DND-41 (cell line): Measurements from ENCODE around the gene KLHDC7A.

Experiments
- ATAC-seq: fragments of 200-7000 bp; cut with Tn5 transposase; 3 replicates; pipeline ENCODE4 v1.9.1; 2021; ENCODE audit warnings: low read depth; ENCODE audit not compliant: insufficient read depth
- DNase-seq: peaks from one replicate; pipeline ENCODE4 v3.0.0-alpha.2; 2020
- H2AFZ ChIP-seq: 2 replicates; pipeline ENCODE4 v1.6.0; 2012; ENCODE audit warnings: low read depth, low read length
- H3K27ac ChIP-seq: 2 replicates; pipeline ENCODE4 v1.5.1; 2012; ENCODE audit warnings: low read length, inconsistent platforms
- H3K27me3 ChIP-seq: fragments of 200-600 bp; sonication (generic); 2 replicates; pipeline ENCODE4 v1.6.0; 2012; ENCODE audit warnings: low read length, mild to moderate bottlenecking, inconsistent platforms; ENCODE audit not compliant: insufficient read depth, poor library complexity
- H3K36me3 ChIP-seq: 2 replicates; pipeline ENCODE4 v1.5.1; 2012; ENCODE audit warnings: low read length, inconsistent platforms; ENCODE audit not compliant: insufficient read depth
- H3K4me1 ChIP-seq: 2 replicates; pipeline ENCODE4 v1.5.1; 2012; ENCODE audit warnings: mild to moderate bottlenecking, low read length; ENCODE audit not compliant: insufficient read depth
- H3K4me2 ChIP-seq: 2 replicates; pipeline ENCODE4 v1.6.0; 2012; ENCODE audit warnings: mild to moderate bottlenecking, moderate library complexity, low read length, inconsistent platforms; ENCODE audit not compliant: insufficient read depth
- H3K4me3 ChIP-seq, 2 experiments: fragments of 200-600 bp in 1 of 2; shearing (Covaris generic) in 1 of 2; 2 replicates each; pipeline ENCODE4 v1.5.1; 2012 to 2016; ENCODE audit warnings: inconsistent platforms in 2 of 2, low read length in 2 of 2, mild to moderate bottlenecking in 2 of 2, low read depth in 1 of 2, moderate library complexity in 1 of 2
- H3K79me2 ChIP-seq: 2 replicates; pipeline ENCODE4 v1.6.0; 2012; ENCODE audit warnings: low read length, inconsistent platforms; ENCODE audit not compliant: insufficient read depth
- H3K9ac ChIP-seq: 2 replicates; pipeline ENCODE4 v1.6.0; 2012; ENCODE audit warnings: low read depth, mild to moderate bottlenecking, inconsistent platforms, low read length, moderate library complexity
- H3K9me3 ChIP-seq: 2 replicates; pipeline ENCODE4 v1.5.1; 2012; ENCODE audit warnings: low read length, moderate library complexity, mild to moderate bottlenecking, inconsistent platforms; ENCODE audit not compliant: insufficient read depth, severe bottlenecking
- H4K20me1 ChIP-seq: 2 replicates; pipeline ENCODE4 v1.6.0; 2012; ENCODE audit warnings: low read length; ENCODE audit not compliant: insufficient read depth
- EZH2 ChIP-seq: IDR thresholded peaks from 3 replicates; pipeline ENCODE4 v1.6.1; 2012; ENCODE audit warnings: borderline replicate concordance, low read depth, mild to moderate bottlenecking, moderate library complexity, low read length, inconsistent platforms; ENCODE audit not compliant: severe bottlenecking
- TF ChIP-seq, protein P1 (sequence below): IDR thresholded peaks from 2 replicates; pipeline ENCODE4 v1.5.1; 2012; ENCODE audit warnings: borderline replicate concordance, low read length, moderate library complexity, mild to moderate bottlenecking; ENCODE audit not compliant: poor library complexity, severe bottlenecking; ENCODE audit errors: extremely low read depth

Gene KLHDC7A

DNA sequence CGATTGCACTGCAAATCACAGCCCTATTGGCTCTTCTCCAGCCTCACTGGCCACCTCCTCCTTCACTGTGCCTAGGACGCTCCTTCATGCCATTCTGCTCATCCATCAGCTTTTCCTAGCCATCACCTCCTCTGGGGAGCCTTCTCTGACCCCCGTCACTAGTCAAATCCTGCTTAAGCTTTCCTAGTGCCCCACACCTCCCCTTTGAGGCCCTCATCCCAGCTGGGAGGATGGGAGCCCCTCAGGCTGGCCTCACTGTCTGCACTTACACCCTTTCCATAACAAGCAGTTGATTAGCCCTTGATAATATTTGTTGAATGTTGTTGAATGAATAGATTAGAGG is 50.7 kb downstream of the KLHDC7A start:
- H3K4me2 ChIP-seq: no peak overlapping the region
- H3K36me3 ChIP-seq: no peaks in the 10 kb centered on the region
- no peak for DNase-seq
- H3K27ac ChIP-seq: no peak overlapping the region
- no peak for TF ChIP-seq EZH2
- TF ChIP-seq, protein P1, sequence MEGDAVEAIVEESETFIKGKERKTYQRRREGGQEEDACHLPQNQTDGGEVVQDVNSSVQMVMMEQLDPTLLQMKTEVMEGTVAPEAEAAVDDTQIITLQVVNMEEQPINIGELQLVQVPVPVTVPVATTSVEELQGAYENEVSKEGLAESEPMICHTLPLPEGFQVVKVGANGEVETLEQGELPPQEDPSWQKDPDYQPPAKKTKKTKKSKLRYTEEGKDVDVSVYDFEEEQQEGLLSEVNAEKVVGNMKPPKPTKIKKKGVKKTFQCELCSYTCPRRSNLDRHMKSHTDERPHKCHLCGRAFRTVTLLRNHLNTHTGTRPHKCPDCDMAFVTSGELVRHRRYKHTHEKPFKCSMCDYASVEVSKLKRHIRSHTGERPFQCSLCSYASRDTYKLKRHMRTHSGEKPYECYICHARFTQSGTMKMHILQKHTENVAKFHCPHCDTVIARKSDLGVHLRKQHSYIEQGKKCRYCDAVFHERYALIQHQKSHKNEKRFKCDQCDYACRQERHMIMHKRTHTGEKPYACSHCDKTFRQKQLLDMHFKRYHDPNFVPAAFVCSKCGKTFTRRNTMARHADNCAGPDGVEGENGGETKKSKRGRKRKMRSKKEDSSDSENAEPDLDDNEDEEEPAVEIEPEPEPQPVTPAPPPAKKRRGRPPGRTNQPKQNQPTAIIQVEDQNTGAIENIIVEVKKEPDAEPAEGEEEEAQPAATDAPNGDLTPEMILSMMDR: no peak
- ATAC-seq: no peak
- no peak overlapping the region for H3K4me3 ChIP-seq
- H3K79me2 ChIP-seq: no peaks in the 10 kb centered on the region
- peaks cover 16% of the 10 kb centered on the region for H3K27me3 ChIP-seq
- H2AFZ ChIP-seq: no peak overlapping the region
- no peaks in the 10 kb centered on the region for H3K4me1 ChIP-seq
- no peaks in the 10 kb centered on the region for H3K9me3 ChIP-seq
- H4K20me1 ChIP-seq: no peaks in the 10 kb centered on the region; the same call in 1 of the 2 replicates
- no peak overlapping the region for H3K9ac ChIP-seq

DNA sequence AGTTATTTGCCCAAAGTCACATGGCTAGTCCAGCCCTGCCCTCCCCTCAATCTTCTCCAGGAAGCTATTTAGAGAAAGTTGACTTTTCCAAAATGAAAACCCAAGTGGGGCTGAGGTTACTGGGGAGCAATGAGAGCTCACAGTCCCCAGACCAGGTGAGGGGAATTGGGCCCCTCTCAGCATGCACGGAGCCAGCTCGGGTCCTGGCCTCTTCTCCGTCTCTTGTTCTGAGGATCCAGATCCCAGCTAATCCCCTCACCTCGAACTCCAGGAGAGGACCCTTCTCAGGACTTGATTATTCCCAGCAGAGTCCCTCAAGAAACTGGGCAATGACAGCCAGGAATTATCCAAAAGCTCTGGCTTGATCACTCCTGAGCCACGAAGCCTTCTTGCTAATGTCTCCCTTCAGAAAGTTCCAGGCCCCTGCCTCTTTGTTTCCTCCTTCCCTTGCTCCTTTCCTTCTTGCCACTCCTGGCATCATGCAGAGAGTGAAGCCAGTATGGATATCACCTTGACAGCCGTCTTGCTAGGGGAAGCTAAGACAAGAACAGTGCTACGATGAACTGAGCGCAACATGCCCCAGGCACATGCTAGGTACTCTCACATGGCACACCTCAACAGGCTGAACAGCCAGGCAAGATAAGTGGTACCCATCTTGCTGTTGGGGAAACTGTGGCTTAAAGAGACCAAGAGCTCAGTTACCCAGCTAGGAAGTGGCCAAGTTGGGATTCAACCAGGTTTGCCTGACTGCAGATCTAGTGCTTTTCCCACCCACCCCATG is 51.9 kb downstream of the KLHDC7A start:
- no peaks in the 10 kb centered on the region; the same call in 1 of the 2 replicates for H4K20me1 ChIP-seq

DNA sequence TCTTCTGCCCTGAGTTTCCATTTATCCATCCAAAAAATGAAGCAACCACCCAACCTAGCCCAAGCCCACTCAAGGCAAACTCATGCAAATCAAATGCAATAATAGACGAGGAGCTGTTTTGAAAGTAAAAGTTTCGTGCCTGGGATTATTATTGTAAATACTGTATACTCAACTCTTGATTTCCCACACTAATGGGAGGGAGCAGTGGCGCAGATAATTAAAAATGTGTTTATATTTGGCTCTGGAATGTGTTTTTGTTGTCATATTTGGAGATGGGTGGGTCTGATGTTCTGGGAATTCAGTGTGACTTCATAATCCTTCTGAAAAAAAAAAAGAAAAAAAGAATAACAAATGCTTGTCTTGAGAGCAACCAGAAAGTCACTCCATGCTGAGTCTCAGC is 52.5 kb downstream of the KLHDC7A start:
- H3K4me3 ChIP-seq: no peak overlapping the region
- H2AFZ ChIP-seq: no peak overlapping the region
- no peaks in the 10 kb centered on the region for H3K4me1 ChIP-seq
- DNase-seq (no peak), ATAC-seq (no peak)
- no peak overlapping the region for H3K9ac ChIP-seq
- TF ChIP-seq, protein P1: no peak
- no peak for TF ChIP-seq EZH2
- H3K36me3 ChIP-seq: no peaks in the 10 kb centered on the region
- H3K27ac ChIP-seq: no peak overlapping the region
- no peaks in the 10 kb centered on the region; the same call in 1 of the 2 replicates for H4K20me1 ChIP-seq
- H3K9me3 ChIP-seq: no peaks in the 10 kb centered on the region
- peaks cover 12% of the 10 kb centered on the region for H3K27me3 ChIP-seq
- H3K4me2 ChIP-seq: no peak overlapping the region
- H3K79me2 ChIP-seq: no peaks in the 10 kb centered on the region

More for the DNA sequence above, 51.9 kb downstream of the KLHDC7A start:
- Histone ChIP-seq H3K36me3 (no peaks in the 10 kb centered on the region), H3K4me3 (no peak overlapping the region), H3K9me3 (no peaks in the 10 kb centered on the region), H3K4me1 (no peaks in the 10 kb centered on the region), H3K27ac (no peak overlapping the region), H2AFZ (no peak overlapping the region), H3K4me2 (no peak overlapping the region), H3K9ac (no peak overlapping the region), H3K27me3 (peaks cover 12% of the 10 kb centered on the region), H3K79me2 (no peaks in the 10 kb centered on the region)
- no peak for ATAC-seq
- no peak for TF ChIP-seq EZH2
- TF ChIP-seq, protein P1: no peak
- no peak for DNase-seq
